Activated CD4-positive, alpha-beta T cell treated with anti-CD3 and anti-CD28 coated beads for 1 hour (primary cell): Measurements from ENCODE around the gene ACOT13.
"Not testable (repeated sequence)": the region's sequence is repeated elsewhere in the genome, so short reads cannot be mapped to it uniquely, and the experiment has no call there.

Source experiments
- DNase-seq: peaks from one replicate; pipeline ENCODE4 v3.0.0-alpha.2; 2020

The ACOT13 gene

DNA sequence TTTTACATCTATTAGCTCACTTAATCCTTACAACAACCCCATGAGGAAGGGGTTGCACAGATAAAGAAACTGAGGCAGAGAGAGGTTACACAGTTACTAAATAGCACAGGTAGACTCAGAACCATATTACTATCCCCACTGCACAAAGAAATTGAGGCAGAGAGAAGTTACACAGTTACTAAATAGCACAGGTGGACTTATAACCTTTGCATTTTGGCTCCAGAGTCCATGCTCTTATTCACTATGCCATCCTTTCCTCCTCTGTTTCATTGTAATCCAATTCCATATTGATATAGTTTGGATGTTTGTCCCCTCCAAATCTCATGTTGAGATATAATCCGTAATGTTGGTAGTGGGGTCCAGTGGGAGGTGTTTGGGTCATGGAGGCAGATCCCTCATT, 3.7 kb upstream of the ACOT13 start:
- no peak for DNase-seq

- no peak for DNase-seq
Measured at GRCh38 chr6:24664046-24664987, 2.6 kb upstream of the ACOT13 start.

DNA sequence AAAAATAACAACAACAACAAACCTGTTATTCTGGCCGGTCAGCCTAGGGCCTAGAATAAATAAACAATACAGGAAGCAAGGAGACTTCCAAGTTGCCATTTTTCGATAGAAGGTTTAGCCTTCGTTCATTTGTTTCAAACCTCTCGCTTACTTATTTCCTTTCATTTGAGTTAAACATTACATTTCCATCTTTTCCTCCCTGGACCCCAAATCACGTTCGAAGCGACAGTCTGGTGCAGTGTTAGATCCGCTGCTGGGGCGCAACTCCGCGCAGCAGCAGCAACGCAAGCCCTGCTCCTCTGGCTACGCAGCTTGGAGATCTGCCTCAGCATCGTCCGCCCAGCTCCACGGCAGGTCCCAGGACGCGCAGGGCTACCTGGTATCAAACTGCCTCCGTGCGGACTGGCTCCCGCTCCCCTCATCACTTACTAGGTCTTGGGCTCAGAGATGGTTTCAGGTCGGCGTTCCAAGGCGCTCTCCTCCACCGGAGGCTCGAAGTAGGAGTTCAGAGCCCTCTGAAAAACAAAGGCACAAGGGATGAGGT, 708 bp upstream of the ACOT13 start:
- DNase-seq = peak; percentile 32

- DNase-seq = no peak
Measured at GRCh38 chr6:24667378-24667803, 514 bp downstream of the ACOT13 start.

DNA sequence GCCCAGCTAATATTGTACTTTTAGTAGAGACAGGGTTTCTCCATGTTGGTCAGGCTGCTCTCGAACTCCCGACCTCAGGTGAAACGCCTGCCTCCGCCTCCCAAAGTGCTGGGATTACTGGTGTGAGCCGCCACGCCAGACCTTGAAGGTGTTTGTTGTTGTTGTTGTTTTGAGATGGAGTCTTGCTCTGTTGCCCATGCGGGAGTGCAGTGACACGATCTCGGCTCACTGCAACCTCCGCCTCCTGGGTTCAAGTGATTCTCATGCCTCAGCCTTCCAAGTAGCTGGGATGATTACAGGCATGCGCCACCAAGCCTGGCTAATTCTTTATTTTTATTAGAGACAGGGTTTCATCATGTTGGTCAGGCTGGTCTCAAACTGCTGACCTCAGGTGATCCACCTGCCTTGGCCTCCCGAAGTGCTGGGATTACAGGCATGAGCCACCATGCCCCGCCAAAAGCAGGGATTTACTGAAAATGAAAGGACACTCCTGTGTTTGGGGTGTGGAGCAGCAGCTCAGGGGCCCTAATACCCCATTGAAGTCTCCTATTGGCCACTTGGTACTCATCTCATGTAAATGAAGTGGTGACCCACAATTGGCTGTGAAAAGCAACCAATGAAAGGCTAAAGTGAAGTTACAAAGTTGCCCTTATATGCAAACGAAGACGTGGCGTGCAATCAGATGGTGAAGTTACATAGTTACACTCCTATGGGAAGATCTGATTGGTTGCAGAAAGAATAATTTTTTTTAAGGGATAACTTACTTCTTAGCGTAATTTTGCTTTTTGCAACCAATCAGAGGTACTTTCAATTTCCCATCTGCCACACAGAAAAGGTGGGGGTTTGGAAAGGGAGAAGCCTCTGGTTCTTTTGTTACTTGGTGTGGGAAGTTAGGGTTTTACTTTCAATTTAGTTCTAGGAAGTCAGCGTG, 1.5 kb downstream of the ACOT13 start:
- not testable (repeated sequence) for DNase-seq

DNA sequence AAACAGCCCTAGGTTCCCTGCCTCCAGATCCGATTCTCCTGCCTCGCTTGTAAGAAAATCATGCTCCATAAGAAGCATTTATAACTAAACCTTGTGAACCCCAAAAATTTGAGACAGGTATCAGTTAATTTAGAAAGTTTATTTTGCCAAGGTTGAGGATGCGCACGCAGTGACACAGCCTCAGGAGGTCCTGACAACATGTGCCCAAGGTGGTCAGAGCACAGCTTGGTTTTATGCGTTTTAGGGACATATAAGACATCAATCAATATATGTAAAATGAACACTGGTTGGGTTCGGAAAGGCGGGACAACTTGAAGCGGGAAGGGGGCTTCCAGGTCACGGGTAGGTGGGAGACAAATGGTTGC, 2.1 kb downstream of the ACOT13 start:
- no peak for DNase-seq

GRCh38 chr6:24670492-24670891, 3.6 kb downstream of the ACOT13 start:
- DNase-seq = not testable (repeated sequence)

DNA sequence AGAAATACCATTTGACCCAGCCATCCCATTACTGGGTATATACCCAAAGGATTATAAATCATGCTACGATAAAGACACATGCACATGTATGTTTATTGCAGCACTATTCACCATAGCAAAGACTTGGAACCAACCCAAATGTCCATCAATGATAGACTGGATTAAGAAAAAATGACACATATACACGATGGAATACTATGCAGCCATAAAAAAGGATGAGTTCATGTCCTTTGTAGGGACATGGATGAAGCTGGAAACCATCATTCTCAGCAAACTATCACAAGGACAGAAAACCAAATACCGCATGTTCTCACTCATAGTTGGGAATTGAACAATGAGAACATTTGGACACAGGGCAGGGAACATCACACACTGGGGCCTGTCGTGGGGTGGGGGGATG, 4.2 kb downstream of the ACOT13 start:
- DNase-seq = not testable (repeated sequence)

GRCh38 chr6:24672620-24673182, 5.8 kb downstream of the ACOT13 start:
- no peak for DNase-seq

- DNase-seq = no peak
Measured at GRCh38 chr6:24673625-24674024, 6.7 kb downstream of the ACOT13 start.

DNA sequence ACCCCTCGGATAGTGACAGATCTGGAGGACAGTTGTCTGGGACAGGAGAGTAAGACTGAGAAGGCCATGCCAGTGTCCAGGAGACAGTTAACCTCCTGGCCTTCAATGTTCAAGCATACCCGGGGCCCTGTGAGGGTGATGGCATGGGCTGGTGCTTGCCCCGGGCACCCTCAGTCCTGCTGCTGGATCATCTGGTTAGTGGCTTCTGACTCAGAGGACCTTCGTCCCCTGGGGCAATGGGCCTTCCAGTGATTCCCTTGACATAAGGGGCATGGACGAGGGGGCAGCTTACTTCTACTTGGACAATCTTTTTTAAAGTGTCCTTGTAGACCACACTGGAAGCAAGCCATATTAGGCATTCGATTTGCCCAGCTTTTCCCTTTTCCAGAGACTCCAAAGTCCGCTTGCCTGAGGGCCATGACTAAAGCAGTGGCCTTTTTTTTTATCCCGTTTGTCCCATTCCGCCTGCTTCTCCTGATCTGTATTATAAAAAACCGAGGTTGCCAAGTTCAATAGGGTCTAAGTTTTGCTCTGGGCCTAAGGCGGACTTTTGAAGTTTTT, 12.0 kb downstream of the ACOT13 start:
- not testable (repeated sequence) for DNase-seq

- no peak for DNase-seq
Measured at GRCh38 chr6:24680582-24680981, 13.7 kb downstream of the ACOT13 start.

GRCh38 chr6:24683297-24684296, 16.7 kb downstream of the ACOT13 start:
- DNase-seq = no peak

GRCh38 chr6:24686408-24686807, 19.5 kb downstream of the ACOT13 start:
- DNase-seq = no peak

DNA sequence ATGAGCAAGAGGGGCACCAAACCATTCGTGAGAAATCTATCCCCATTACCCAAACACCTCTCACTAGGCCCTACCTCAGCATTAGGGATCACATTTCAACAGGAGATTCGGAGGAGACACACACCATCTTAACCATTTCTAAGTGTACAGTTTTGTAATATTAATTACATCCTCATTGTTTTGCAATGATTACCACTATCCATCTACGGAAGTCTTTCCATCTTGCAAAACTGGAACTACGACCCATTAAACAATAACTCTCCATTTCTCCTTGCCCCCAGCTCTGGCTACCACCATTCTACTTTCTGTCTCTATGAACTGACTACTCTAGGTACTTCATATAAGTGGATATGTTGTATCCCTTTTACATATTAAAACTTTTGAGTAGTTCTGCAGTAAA, 20.1 kb downstream of the ACOT13 start:
- no peak for DNase-seq

GRCh38 chr6:24689964-24690363, 23.1 kb downstream of the ACOT13 start:
- no peak for DNase-seq

DNA sequence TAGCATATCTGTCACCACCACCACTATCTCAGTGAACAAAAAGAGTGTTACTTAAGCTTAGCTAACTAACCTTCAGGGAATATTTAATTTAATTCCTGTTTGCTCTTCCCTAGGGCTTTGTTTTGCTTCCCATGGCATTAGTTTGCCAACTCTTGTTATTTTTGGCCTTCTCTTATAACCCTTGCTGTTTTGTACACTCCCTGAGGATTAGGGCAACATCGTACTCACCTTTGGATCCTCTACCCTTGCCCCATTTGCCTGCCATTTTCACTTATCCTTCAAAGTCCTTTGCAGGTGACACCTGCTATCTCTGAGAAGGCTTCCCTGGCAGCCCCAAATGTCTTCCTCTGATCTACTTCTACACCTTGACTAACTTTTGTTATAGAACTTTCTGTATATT, 23.7 kb downstream of the ACOT13 start:
- no peak for DNase-seq

- DNase-seq = no peak
Measured at GRCh38 chr6:24691550-24691949, 24.7 kb downstream of the ACOT13 start.

- DNase-seq = no peak
Measured at GRCh38 chr6:24692003-24692402, 25.1 kb downstream of the ACOT13 start.

- no peak for DNase-seq
Measured at GRCh38 chr6:24692415-24692814, 25.5 kb downstream of the ACOT13 start.

DNA sequence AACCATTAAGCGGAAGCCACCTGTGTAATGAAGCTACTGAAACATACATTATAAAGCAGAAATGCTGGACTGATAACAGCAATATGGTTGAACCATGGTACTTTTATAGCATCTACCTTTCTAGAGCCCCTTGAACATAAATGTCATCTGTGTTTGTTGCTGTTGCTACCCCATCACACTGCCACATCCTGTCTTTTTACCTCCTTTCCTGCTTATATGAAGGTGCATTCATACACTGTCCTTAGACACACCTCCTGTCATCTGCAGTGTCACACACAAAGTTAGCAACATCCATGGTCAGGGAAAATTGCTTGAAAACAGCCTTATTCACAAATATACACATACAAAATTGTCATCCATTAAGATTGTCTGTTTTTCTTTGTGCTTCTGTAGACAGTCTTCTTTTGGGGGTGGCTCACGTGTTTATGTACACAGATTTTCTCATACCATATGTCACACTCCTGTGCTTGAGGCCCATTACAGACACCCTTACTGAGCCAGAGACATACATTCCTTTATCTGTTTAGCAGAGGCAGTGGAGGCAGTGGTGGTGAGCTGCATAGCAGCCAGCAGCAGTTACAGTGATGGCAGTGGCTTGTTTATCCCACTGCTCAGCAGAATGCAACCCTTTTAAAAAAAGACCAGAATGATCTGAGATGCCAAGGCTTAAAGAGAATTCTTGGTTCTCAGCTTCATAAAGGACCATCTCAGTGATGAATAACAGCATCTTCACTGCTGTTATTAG, 26.1 kb downstream of the ACOT13 start:
- no peak for DNase-seq
